GM13976 (cell line): ENCODE results near the gene NR2F1-AS1.

Experiments used
- DNase-seq: peaks from one replicate; pipeline ENCODE4 v3.0.0; 2012; ENCODE audit warnings: low spot score
- in situ Hi-C: fragments of 300-500 bp; cut with MboI; formaldehyde crosslinking; loops from one replicate; pipeline ENCODE4 v1.12.0; 2022; ENCODE audit warnings: low sequenced_read_pairs, mixed read lengths, inconsistent platforms; ENCODE audit not compliant: unreplicated experiment
- TF ChIP-seq, protein P1 (sequence below): IDR thresholded peaks from 2 replicates; pipeline ENCODE4 v1.5.1; 2012; ENCODE audit warnings: borderline replicate concordance, mild to moderate bottlenecking; ENCODE audit not compliant: insufficient read depth; ENCODE audit errors: extremely low read depth, missing control alignments, control extremely low read depth

NR2F1-AS1 gene

DNA sequence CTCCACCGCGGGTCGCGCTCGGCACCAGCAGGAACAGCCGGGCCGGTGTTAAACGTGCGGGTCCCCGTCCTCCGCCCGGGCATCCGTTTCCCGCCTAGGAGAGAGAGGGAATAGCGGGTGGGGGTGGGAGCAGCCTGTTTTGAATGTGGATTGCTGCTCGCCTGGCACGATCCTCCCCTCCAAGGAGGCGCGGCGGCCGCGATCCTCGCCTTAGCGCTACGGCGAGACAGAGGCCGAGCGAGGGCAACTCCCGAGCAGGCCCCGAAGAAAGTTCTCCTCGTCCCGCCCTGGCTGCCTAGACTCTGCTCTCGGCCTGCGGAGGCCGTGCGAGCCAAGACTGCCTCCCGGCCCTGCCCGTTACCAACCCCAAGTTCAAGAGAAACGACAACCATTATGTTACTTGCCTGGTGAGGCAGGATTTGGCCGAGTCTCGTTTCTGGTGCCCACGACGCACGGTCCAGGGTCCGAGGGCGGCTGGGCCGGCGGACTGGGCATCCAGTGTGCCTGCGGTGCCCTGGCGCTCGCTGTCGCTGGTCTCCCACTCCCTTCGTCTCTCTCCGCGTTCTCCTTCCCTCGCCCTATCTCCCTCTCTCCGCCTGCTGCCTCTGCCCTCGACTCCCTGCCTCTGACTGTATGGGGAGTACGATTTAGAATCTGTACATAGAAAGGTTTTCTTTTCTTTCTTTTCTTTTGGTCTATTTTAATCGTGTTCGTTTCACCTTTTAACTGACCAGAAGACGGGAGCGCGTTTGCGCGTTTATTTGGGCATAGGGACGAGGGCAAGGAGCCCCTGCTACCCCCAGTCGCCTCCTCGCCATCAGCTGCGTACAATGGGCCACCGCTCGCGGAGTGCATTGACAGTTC is 724 bp downstream of the NR2F1-AS1 start:
- no peak for DNase-seq
- TF ChIP-seq, protein P1, sequence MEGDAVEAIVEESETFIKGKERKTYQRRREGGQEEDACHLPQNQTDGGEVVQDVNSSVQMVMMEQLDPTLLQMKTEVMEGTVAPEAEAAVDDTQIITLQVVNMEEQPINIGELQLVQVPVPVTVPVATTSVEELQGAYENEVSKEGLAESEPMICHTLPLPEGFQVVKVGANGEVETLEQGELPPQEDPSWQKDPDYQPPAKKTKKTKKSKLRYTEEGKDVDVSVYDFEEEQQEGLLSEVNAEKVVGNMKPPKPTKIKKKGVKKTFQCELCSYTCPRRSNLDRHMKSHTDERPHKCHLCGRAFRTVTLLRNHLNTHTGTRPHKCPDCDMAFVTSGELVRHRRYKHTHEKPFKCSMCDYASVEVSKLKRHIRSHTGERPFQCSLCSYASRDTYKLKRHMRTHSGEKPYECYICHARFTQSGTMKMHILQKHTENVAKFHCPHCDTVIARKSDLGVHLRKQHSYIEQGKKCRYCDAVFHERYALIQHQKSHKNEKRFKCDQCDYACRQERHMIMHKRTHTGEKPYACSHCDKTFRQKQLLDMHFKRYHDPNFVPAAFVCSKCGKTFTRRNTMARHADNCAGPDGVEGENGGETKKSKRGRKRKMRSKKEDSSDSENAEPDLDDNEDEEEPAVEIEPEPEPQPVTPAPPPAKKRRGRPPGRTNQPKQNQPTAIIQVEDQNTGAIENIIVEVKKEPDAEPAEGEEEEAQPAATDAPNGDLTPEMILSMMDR: no peak
- in situ Hi-C loops: loop anchor here (25.0 kb wide), 1 partner anchor 332 kb away; no protein-coding TSS in a partner anchor

DNA sequence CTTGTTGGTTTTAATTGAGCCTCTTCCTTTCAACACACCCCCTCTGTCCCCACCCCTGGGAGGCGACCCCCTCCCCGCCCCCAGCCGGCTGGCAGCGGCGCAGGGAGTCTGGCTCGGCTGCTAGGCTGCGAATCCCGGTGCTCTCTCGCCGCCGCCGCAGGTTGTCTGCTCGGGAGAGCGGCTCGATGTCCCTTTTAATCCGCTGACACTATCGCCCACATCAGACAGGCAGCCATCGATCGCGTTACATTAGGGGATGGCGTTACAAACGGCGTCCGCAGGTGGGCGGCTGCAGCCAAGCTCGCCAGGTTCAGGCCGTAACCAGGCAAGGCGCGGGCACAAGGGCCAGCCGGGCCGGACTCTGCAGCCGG is 1.3 kb downstream of the NR2F1-AS1 start:
- no peak for DNase-seq

DNA sequence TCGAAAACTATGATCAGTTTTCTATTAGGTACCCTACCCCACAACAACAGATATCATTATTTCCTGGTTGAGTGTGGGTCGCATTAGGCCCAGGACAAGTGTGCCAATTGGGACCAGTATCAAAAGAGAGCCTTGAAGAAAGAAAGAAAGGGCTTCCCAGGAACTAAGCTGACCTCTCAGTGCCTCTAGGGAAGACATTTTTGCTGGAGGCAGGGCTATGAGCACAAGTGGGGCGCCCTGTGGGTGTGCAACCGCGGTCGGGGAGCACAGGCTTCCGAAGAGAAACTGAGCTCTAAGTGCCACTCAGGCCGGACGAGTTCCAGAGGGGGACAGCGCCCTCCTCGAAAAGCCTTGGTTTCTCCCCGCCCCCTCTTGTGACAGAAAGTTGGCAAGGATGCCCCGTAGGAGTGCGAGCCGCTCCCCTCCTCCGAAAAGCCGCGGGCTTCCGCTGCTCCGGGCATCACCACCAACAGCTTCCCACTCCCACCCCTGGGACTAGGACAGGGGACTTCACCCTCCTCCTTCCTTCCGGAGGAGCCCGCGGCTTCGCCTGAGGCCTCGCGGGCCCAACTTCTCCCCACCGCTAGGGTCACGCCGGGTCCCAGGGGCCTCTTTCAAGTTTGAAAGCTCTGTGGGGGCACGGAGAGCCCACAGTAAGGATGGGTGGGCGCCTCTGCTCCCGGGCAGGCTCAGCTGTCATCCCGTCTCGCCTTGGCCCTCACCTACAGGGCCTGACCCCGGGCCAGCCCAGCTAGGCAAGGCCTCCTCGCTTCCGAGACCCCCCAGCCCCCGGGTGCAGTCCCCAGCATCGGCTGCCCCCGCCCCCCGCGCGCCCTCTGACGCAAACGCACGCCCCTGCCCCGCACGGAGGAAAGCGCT is 2.0 kb downstream of the NR2F1-AS1 start:
- in situ Hi-C loops: loop anchor here (25.0 kb wide), 1 partner anchor 333 kb away; no protein-coding TSS in a partner anchor
- DNase-seq: no peak
- TF ChIP-seq, protein P1: no peak

More for the DNA sequence above, 1.3 kb downstream of the NR2F1-AS1 start:
- TF ChIP-seq, protein P1: no peak
- in situ Hi-C loops: loop anchor here (25.0 kb wide), 1 partner anchor 333 kb away; no protein-coding TSS in a partner anchor

DNA sequence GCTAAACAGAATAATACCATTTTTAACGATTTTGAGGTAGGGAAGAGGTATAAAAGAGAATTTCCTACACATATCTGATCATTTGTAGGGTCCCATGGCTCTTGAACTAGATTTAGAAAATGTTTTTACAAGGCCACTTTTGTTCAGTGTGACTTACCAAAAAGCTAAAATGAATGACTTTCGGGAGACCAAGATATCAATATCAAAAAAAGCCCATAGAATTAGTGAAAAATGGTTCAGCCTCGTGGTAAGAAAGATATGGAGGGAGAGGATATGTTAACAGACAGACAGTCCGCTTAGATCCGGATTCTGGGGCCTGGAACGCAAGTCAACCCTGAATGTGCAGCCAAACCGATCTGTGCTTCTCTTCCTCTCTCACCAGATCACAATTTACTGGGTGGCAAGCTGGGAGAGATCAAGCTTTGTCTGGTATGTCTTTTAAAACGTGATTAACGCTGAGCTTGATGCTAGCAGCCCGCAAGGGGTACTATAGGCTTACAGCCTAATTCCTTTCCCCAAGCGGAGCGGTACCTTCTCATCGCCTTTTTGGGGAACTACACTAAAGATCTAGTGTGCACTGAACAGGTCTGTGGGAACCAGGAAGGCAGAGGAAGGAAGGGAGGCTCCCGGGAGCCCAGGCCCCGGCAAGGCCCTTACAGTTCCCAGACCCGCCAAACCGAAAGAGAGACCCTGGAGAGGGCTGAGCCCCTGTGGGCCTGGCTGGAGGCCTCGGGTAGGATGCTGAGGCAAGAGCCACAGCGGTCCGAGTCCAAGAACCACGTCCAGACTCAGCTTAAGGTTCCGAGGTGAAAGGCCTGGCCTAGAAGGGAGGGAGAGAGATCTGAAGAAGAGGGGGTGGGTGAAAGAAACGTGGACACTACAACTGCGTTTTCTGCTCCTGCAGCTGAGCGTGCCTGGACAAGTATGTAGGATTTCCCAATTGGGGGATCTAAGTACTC is 2.9 kb downstream of the NR2F1-AS1 start:
- in situ Hi-C loops: loop anchor here (25.0 kb wide), 1 partner anchor 334 kb away; no protein-coding TSS in a partner anchor
- no peak for DNase-seq
- TF ChIP-seq, protein P1: no peak

DNA sequence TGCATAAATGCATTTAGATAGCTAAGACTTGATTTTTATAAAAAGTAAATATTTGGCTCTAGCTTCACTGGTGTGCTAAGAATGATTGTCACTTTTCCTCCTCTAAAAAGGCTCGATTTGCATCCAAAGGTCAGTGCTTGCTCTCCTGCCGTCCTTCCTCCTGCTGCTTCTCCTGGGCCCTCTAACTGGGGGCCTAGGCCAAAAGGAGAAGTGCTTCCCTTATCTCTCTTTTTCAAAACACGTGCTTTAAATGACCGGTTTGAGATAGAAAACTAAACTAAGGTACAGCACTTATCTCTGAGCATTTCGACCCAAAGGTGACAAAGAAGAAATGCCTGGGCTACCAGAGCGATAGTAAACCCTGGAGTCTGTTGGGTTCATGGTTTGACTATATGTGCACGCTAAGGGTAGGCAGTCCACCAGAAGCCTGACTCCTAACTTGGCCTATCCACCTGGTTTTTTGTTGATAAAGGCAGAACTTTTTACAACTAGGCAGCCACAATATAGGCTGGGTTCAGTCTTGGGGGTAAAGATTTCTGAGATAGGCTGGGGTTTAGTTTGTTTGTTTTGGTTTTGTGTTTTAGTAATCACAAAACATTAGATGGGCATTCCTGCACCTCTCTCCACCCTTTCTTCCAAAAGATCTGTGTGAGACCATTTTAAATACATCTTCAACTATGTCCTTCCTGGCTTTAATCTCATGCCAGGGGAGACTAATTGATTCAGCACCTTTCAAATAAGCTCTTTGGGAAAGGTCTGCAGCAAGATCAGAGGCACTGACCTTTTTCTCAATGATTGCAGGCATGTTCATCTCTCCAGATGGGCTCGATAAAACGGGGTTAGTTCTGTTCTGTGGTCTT is 3.8 kb downstream of the NR2F1-AS1 start:
- in situ Hi-C loops: loop anchor here (25.0 kb wide), 1 partner anchor 335 kb away; no protein-coding TSS in a partner anchor
- TF ChIP-seq, protein P1: no peak
- DNase-seq: no peak
